T1000 (cell line): ENCODE data around the gene WNK2.

Source experiments
- DNase-seq: peaks from one replicate; lab custom pipeline; 2025; ENCODE audit warnings: mixed read lengths; lab: John Stamatoyannopoulos, UW

WNK2 gene

DNA sequence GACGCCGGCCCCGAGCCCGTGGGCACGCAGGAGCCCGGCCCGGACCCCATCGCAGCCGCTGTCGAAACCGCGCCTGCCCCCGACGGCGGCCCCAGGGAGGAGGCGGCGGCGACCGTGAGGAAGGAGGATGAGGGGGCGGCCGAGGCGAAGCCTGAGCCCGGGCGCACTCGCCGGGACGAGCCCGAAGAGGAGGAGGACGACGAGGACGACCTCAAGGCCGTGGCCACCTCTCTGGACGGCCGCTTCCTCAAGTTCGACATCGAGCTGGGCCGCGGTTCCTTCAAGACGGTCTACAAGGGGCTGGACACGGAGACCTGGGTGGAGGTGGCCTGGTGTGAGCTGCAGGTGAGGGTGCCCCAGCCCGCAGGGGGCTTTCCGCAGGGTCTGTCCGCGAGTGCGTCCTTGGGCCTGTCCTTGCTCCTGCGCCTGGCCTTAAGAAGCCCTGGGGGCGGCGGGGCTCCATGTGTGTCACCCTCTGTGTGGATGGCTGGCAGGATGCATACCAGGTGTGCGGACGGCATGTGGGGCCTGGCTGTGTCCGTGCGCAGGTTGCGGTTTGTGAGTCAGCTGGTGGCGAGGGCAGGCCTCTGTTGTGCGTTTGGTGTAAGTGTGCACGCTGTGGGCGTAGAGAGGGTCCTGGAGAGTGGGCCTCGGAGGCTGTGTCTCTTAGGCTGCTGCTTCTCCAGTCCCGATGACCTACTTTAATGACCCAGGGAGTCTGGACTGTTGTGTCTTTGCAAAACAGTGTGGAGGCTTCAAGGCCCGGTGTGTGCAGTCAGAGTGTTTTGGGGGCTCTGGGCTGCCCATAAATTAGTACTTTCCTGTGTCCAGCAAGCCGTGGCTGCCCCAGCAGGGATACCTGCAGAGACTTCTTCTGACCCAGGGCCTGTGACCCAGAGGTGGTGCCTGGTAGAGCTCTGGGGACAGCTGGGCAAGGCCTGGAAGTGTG lies 1.6 kb downstream of the WNK2 start:
- DNase-seq: no peak

DNA sequence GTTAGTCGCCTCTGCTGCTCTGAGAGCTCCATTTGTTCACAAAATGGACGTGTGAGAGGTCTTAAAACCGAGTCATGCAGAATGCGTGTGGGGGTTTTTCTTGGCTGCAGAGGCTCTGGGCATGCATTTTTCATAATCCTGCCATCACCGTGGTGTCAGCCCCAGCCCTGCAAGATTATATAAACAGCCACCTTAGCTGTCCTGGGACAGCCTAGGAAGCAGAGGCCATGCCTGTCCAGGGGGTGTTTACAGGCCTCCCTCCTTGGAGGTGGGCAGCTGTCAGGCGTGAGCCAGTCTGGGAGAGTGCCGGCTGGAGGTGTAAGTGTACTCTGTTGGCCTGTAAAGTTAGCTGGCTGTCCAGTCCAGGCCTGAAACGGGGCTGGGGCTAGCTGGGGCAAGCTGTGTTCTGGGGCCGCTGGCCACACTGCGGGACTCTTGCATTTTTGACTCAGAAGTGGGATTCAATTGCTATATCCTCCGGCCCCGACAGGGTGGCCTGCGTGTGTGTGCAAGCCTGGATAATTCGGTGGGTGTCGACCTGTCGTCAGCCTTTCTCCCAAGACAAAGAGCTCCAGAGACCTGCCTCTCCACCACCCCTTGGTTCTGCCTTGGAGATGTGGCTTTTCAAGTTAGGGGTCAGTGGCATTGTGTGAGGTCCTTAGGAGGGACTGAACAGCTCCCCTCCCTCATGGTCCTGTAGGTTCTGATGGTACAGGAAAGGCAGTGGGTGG lies 2.4 kb downstream of the WNK2 start:
- DNase-seq: no peak

GRCh38 chr9:93187047-93187446 lies 3.1 kb downstream of the WNK2 start:
- no peak for DNase-seq

DNA sequence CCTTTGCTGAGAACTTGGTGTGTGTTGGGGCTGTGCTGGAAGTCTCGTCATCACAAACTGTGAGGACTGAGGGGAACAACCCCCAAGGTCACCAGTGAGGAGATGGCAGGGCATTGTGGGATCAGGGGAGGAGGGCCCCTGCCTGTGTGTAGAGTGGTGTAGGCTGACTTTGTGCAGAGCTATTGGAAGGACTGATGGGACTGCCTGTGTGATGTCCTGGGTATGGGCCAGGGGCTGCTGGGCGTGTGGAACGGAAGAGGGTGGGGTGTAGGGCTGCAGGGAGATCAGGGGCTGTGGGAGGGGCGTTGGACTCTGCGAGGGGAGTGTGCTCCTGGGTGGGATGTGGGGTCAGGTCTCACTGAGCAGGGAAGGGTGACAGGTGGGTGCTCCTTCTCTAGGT lies 3.6 kb downstream of the WNK2 start:
- no peak for DNase-seq

- no peak for DNase-seq
Measured at GRCh38 chr9:93188426-93189368, 4.8 kb downstream of the WNK2 start.

DNA sequence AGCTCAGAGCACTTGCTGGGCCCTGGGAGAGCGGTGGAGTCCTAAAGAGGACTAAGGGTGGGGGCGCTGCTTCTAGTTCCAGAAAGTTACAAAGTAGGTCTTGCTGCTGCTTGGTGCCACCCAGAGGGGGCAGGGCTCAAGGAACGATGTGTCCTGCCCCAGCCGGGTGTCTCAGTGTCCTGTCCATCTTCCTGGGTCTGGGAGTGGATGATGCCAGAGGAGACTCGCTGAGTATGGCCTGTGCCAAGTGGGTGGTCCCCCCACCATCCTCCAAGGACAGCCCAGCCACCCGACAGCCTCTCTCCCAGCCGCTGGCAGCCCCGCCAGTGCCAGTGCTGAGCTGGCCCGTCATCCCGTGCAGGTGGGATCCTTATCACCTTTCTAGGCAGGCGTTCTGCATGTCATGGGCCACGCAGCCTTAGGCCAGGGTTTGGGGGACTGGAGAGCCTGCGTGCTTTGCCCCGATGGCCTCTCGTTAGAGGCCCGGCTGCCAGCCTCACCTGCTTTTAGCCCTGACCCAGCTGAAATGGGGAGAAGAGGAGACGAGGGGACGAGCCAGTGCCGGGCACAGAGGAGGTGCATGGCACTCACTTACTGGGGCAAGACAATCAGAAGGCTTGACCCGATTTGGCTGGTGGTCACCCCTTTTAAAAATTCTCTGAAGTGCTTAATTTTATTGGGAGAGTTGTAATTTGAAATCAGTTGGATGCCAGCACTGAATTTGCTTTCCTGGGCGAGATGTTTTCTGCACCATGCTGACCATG lies 5.6 kb downstream of the WNK2 start:
- no peak for DNase-seq

- no peak for DNase-seq
Measured at GRCh38 chr9:93190133-93190525, 6.2 kb downstream of the WNK2 start.

DNA sequence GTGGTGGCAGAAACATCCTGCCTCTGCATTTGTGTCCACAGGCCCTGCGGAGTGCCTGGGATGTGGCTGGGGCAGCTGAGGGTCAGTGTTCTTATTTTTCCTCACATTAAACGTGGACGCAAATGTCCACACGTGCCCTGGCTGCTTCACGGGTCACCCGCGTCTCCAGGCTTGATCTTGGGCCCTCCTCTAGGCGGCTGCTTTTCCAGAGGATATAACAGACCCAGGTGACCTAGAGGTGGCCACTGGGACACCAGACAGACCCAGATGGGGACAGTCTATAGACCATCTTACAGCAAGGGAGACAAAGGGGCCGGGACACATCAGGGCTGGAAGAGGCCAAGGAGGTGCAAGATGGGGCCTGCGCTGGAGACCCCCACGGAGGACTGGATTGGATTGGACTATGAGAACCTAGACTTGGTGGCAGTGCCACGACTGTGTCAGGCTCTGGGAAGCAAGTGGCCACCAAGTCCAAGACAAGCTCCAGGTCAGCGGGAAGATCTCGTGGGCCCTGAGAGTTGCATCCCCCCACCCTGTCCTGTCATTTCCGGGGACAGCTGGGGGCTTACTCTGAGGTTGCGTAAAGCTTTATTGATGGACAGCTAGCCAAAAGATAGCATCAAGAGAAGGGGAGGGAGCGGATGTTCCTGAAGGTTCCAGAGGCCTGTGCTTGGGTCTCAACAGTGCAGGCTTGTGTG lies 6.9 kb downstream of the WNK2 start:
- DNase-seq: no peak

DNA sequence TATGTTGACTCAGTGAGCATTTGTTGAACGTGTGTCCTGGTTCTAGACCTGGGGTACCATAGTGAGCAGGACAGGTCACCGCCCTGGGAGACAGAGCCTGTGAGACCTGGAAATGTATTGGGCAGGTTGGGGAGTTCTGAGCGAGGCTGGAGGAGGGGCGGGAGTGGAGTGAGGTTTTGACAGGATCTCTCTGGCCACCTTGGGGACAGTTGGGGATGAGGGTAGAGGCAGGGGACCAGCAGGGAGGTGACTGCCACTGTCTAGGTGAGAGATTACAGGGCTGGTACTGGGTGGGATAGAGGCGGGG lies 7.4 kb downstream of the WNK2 start:
- no peak for DNase-seq

- DNase-seq: no peak
Measured at GRCh38 chr9:93192721-93193387, 8.9 kb downstream of the WNK2 start.

DNA sequence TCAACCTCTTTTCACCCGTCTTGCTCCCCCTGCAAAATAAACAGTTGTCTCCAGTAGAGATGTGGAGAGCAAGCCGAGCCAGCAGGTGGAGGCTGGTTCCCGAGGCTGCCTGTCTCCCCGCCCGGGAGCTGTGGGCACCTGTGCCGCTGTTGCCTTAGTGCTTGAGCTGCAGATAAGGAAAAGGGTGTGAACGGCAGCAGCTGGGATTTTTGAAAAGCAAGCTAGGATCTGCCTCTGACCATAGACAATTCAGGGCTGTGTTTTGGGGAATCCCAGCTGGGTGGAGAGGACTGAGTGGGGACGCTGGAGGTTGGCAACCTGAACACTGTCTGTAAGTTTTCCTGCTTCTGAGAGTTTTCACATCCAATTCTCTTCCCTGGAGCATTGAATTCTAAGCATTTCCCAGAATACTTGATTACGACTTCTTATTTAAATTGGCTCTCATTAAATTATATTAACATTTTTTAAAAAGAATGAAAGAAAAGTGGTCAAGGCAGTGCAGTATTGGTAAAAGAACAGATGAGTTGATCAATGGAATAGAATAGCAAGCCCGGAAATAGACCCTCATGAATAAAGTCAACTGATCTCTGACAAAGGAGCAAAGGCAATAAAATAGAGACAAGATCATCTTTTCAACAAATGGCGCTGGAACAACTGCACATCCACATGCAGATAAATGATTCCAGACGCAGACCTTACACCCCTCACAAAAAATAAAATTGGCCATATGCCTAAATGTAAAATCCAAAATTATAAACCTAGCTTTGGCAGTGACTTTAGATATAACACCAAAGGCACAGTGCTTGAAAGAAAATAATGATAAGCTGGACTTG lies 9.7 kb downstream of the WNK2 start:
- DNase-seq: no peak

- no peak for DNase-seq
Measured at GRCh38 chr9:93194221-93194625, 10.3 kb downstream of the WNK2 start.

DNA sequence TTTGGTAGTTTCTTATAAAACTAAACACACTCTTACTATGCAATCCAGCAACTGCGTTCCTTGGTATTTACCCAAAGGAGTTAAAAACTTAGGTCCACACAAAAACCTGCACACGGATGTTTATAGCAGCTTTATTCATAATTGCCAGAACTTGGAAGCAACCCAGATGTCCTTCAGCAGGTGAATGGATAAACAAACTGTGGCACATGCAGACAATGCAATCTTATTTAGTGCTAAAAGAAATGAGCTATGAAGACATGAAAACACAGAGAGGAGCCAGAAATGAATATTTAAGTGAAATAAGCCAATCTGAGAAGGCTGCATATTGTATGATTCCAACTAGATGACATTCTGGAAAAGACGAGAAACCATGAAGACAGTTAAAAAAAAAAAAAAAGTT lies 10.7 kb downstream of the WNK2 start:
- no peak for DNase-seq

DNA sequence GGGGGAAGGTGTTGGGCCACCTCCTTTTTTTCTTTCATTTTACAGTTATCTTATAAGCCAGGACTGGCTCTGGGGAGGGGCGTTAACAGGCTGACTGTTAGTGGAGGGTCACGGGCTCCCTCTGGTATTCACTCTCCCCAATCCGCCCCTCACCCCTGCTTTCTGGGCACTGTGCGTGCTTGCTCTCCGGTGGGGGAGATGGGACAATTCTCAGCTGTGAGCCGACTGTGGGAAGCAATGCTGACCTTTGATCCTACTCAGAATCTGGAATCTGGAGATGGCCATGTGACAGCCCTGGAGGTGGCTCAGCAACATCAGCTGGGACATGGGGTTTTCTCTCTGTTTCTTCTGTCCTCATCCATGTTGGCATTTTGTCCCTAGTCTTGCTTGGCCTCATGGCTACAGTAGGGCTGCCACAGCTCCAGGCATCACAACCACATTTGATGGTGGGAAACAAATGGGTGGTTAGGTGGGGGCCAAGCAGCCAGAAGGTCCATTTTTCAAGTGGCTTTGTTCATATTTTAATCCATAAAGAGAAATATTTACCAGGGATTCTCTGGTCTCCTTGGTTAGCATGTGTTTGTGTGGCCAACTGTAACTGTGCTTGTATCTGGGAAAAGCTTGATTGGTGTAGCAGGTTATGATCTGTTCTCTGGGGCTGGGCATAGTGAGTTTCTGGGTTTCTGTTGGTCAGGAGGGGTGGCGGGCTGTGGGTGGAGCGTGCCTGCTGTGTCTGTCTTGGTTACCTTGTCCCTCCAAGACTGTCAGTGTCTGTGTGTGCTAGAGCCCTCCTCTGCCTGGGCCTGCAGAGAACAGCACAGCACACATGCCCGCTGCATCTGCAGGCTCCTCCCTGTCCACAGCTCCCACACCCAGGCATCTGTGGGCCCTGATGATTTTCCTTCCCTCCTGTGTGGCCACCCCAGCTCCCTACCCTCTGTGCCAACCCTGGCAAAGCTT lies 12.4 kb downstream of the WNK2 start:
- DNase-seq: no peak

GRCh38 chr9:93197670-93198069 lies 13.7 kb downstream of the WNK2 start:
- DNase-seq: no peak

- no peak for DNase-seq
Measured at GRCh38 chr9:93198117-93198837, 14.3 kb downstream of the WNK2 start.

GRCh38 chr9:93198838-93199625 lies 15.1 kb downstream of the WNK2 start:
- no peak for DNase-seq
